H1 (cell line): ENCODE measurements around the gene ROR1. TPM values are rescaled to one million over a fixed set of nuclear protein-coding genes. Genes with fewer than 3 reads are reported as not detected.

ENCODE experiments used
- CTCF ChIA-PET: fragments of 300-600 bp; sonication (Branson Sonifier 250); formaldehyde crosslinking; loops from one replicate; lab custom pipeline; 2021; ENCODE audit not compliant: partially characterized antibody; lab: Charles Lee
- POLR2A ChIA-PET: fragments of 300-600 bp; sonication (Branson Sonifier 250); formaldehyde crosslinking; loops from one replicate; lab custom pipeline; 2021; ENCODE audit warnings: inconsistent platforms; ENCODE audit not compliant: partially characterized antibody; lab: Charles Lee
- DNase-seq, 2 experiments: peaks; one replicate each; pipeline versions ENCODE4 v3.0.0 to v3.0.0-alpha.2; 2010 to 2022; ENCODE audit warnings: low spot score in 2 of 2, low read depth in 1 of 2, mixed read lengths in 1 of 2
- FAIRE-seq: peaks from 2 replicates; lab custom pipeline; 2011; peaks lifted over from hg19 to GRCh38; lab: Jason Lieb, UNC
- H2AFZ ChIP-seq: 2 replicates; pipeline ENCODE4 v1.8.1; 2012; ENCODE audit warnings: low read length, inconsistent platforms
- H2AK5ac ChIP-seq: 2 replicates; pipeline ENCODE4 v1.6.1; 2013; ENCODE audit warnings: low read depth, low read length
- H2BK120ac ChIP-seq: replicated peaks from 2 replicates; pipeline ENCODE3; 2013; ENCODE audit warnings: low read depth, low read length, inconsistent platforms
- H2BK12ac ChIP-seq: 2 replicates; pipeline ENCODE4 v1.6.1; 2013; ENCODE audit warnings: low read depth, low read length
- H2BK15ac ChIP-seq: 2 replicates; pipeline ENCODE4 v1.6.1; 2013; ENCODE audit warnings: low read length
- H2BK20ac ChIP-seq: 2 replicates; pipeline ENCODE4 v1.6.1; 2013; ENCODE audit warnings: low read length
- H2BK5ac ChIP-seq: 2 replicates; pipeline ENCODE4 v1.6.1; 2013; ENCODE audit warnings: low read depth, low read length
- H3K14ac ChIP-seq: 2 replicates; pipeline ENCODE4 v1.6.1; 2013; ENCODE audit warnings: inconsistent platforms; ENCODE audit not compliant: insufficient read length
- H3K18ac ChIP-seq: 2 replicates; pipeline ENCODE4 v1.6.1; 2013; ENCODE audit warnings: low read length; ENCODE audit errors: extremely low read depth
- H3K23ac ChIP-seq: 2 replicates; pipeline ENCODE4 v1.6.1; 2013; ENCODE audit warnings: inconsistent platforms; ENCODE audit not compliant: insufficient read length
- H3K23me2 ChIP-seq: 2 replicates; pipeline ENCODE4 v1.6.1; 2013; ENCODE audit warnings: low read depth, low read length
- H3K27ac ChIP-seq: 2 replicates; pipeline ENCODE4 v1.6.1; 2011; ENCODE audit warnings: low read depth, low read length, inconsistent platforms
- H3K27me3 ChIP-seq, 4 experiments: replicated peaks in 1 of 4; 1 replicate in 1 of 4; 2 replicates in 3 of 4; pipeline versions ENCODE4 v1.6.1 to v1.8.1; 2011 to 2013; ENCODE audit warnings: low read length in 3 of 4, mild to moderate bottlenecking in 3 of 4, inconsistent platforms in 2 of 4, mixed read lengths in 2 of 4, moderate library complexity in 1 of 4; ENCODE audit not compliant: control insufficient read depth in 3 of 4, insufficient read depth in 3 of 4; ENCODE audit errors: extremely low read depth in 1 of 4
- H3K36me3 ChIP-seq, 4 experiments: 2 replicates each; pipeline versions ENCODE4 v1.6.1 to v1.8.1; 2011 to 2013; ENCODE audit warnings: mild to moderate bottlenecking in 4 of 4, low read length in 3 of 4, moderate library complexity in 2 of 4, control low read depth in 1 of 4, inconsistent platforms in 1 of 4; ENCODE audit not compliant: insufficient read depth in 4 of 4, control insufficient read depth in 2 of 4
- H3K4ac ChIP-seq: replicated peaks from 2 replicates; pipeline ENCODE3; 2013; ENCODE audit warnings: low read length, low read depth, mixed read lengths, inconsistent platforms; ENCODE audit not compliant: insufficient read length
- H3K4me1 ChIP-seq, 4 experiments: replicated peaks in 1 of 4; 1 replicate in 1 of 4; 2 replicates in 3 of 4; pipeline versions ENCODE4 v1.6.1 to v1.8.1; 2011 to 2013; ENCODE audit warnings: low read length in 3 of 4, inconsistent platforms in 2 of 4, mixed read lengths in 1 of 4; ENCODE audit not compliant: insufficient read depth in 4 of 4, control insufficient read depth in 3 of 4
- H3K4me2 ChIP-seq, 2 experiments: 2 replicates each; pipeline versions ENCODE4 v1.6.1 to v1.8.1; 2011 to 2013; ENCODE audit warnings: low read depth in 2 of 2, low read length in 2 of 2, control low read depth in 1 of 2, inconsistent platforms in 1 of 2, mild to moderate bottlenecking in 1 of 2; ENCODE audit not compliant: insufficient read depth in 1 of 2
- H3K4me3 ChIP-seq, 4 experiments: fragments of 200-600, 300-600 bp in 1 of 4; sonication (generic), shearing (Covaris generic), sonication (Bioruptor Twin) in 1 of 4; 2 replicates each; pipeline versions ENCODE4 v1.5.1 to v1.8.1; 2011 to 2016; ENCODE audit warnings: low read length in 4 of 4, low read depth in 3 of 4, control low read depth in 2 of 4, inconsistent platforms in 2 of 4, mild to moderate bottlenecking in 2 of 4, mixed read lengths in 1 of 4, moderate library complexity in 1 of 4; ENCODE audit not compliant: insufficient read depth in 2 of 4; ENCODE audit errors: extremely low read depth in 1 of 4
- H3K56ac ChIP-seq: replicated peaks from 2 replicates; pipeline ENCODE3; 2013; ENCODE audit warnings: low read depth, mild to moderate bottlenecking, mixed read lengths, low read length, inconsistent platforms; ENCODE audit not compliant: insufficient read length
- H3K79me1 ChIP-seq: 2 replicates; pipeline ENCODE4 v1.6.1; 2013; ENCODE audit warnings: low read depth, low read length, control low read depth
- H3K79me2 ChIP-seq, 2 experiments: 2 replicates each; pipeline versions ENCODE4 v1.6.1 to v1.8.1; 2012 to 2013; ENCODE audit warnings: low read length in 2 of 2, mild to moderate bottlenecking in 2 of 2, inconsistent platforms in 1 of 2; ENCODE audit not compliant: insufficient read depth in 2 of 2, control insufficient read depth in 1 of 2
- H3K9ac ChIP-seq, 4 experiments: replicated peaks in 1 of 4; 1 replicate in 1 of 4; 2 replicates in 3 of 4; pipeline versions ENCODE4 v1.6.1 to v1.8.1; 2011 to 2013; ENCODE audit warnings: low read depth in 3 of 4, low read length in 3 of 4, control low read depth in 2 of 4, mild to moderate bottlenecking in 2 of 4, moderate library complexity in 2 of 4, inconsistent platforms in 1 of 4; ENCODE audit errors: extremely low read depth in 1 of 4
- H3K9me3 ChIP-seq, 2 experiments: 2 replicates each; pipeline versions ENCODE4 v1.6.1 to v1.8.1; 2012 to 2013; ENCODE audit warnings: mild to moderate bottlenecking in 2 of 2, moderate library complexity in 2 of 2, control low read depth in 1 of 2, inconsistent platforms in 1 of 2, low read depth in 1 of 2, low read length in 1 of 2, mixed read lengths in 1 of 2; ENCODE audit not compliant: insufficient read depth in 2 of 2
- H4K20me1 ChIP-seq, 2 experiments: replicated peaks in 1 of 2; 2 replicates each; pipeline versions ENCODE3 to v1.8.1; 2011 to 2013; ENCODE audit warnings: inconsistent platforms in 2 of 2, low read length in 2 of 2, mild to moderate bottlenecking in 1 of 2; ENCODE audit not compliant: insufficient read depth in 2 of 2, control insufficient read depth in 1 of 2
- H4K5ac ChIP-seq: 2 replicates; pipeline ENCODE4 v1.6.1; 2013; ENCODE audit warnings: low read length, low read depth, mixed read lengths, inconsistent platforms; ENCODE audit not compliant: insufficient read length
- H4K8ac ChIP-seq: 2 replicates; pipeline ENCODE4 v1.8.0; 2013; ENCODE audit warnings: mild to moderate bottlenecking, moderate library complexity, low read length, inconsistent platforms; ENCODE audit not compliant: insufficient read depth; ENCODE audit errors: extremely low read depth
- H4K91ac ChIP-seq: replicated peaks from 2 replicates; pipeline ENCODE3; 2013; ENCODE audit warnings: low read length, mixed read lengths, inconsistent platforms; ENCODE audit not compliant: insufficient read length
- CTCF ChIP-seq, 3 experiments: IDR thresholded peaks; 1 replicate in 2 of 3; 2 replicates in 1 of 3; pipeline versions ENCODE4 v1.5.1 to v1.6.1; 2011; ENCODE audit warnings: low read length in 3 of 3, mild to moderate bottlenecking in 3 of 3, inconsistent platforms in 2 of 3, low read depth in 1 of 3, moderate library complexity in 1 of 3; ENCODE audit not compliant: insufficient read depth in 1 of 3; ENCODE audit errors: control extremely low read depth in 1 of 3
- RAD21 ChIP-seq, 2 experiments: IDR thresholded peaks in 1 of 2; conservative IDR thresholded peaks in 1 of 2; 2 replicates each; pipeline ENCODE4 v1.6.1; 2011; ENCODE audit warnings: low read depth in 2 of 2, low read length in 2 of 2, improper control_type of control experiment in 1 of 2, inconsistent platforms in 1 of 2, mild to moderate bottlenecking in 1 of 2, moderate library complexity in 1 of 2
- SIN3A ChIP-seq, 2 experiments: IDR thresholded peaks in 1 of 2; conservative IDR thresholded peaks in 1 of 2; 2 replicates each; pipeline ENCODE4 v1.6.1; 2011 to 2012; ENCODE audit warnings: low read length in 2 of 2, improper control_type of control experiment in 1 of 2, low read depth in 1 of 2, mild to moderate bottlenecking in 1 of 2
- SIRT6 ChIP-seq: IDR thresholded peaks from one replicate; pipeline ENCODE4 v1.7.1; 2012; ENCODE audit warnings: low read length, inconsistent platforms
- TBP ChIP-seq: IDR thresholded peaks from 2 replicates; pipeline ENCODE4 v1.6.1; 2011; ENCODE audit warnings: low read depth, low read length, improper control_type of control experiment
- WGBS, 2 experiments: shearing (Covaris generic) in 1 of 2; methylation state at CpG; one replicate each; pipeline versions ENCODE4 v1.1.6 to v1.1.7; 2013 to 2015; ENCODE audit warnings: low lambda C conversion rate in 2 of 2, mixed read lengths in 2 of 2, inconsistent platforms in 1 of 2, low coverage in 1 of 2, missing lambda C conversion rate in 1 of 2; ENCODE audit not compliant: insufficient replicate concordance in 2 of 2, insufficient coverage in 1 of 2, insufficient read length in 1 of 2; ENCODE audit errors: extremely low coverage in 1 of 2, missing lambda C conversion rate in 1 of 2; 5-methylcytosine and 5-hydroxymethylcytosine counted together
- polyA plus RNA-seq, 7 experiments: library from polyadenylated mRNA; depleted of rRNA in 3 of 7; stranded (reverse) in 5 of 7; unstranded in 2 of 7; fragments of >200 nt in 5 of 7; fragments of 200-250 nt in 2 of 7; gene quantifications; 1 replicate in 5 of 7; 2 replicates in 1 of 7; 4 replicates in 1 of 7; pipeline versions ENCODE4 v1.2.1 to v1.2.3, GENCODE V29; 2011 to 2013; ENCODE audit warnings: missing spikeins in 2 of 7, mixed read lengths in 2 of 7
- total RNA-seq: library from RNA; stranded (reverse); fragmentation: NEBNext Ultra II Directional; extraction: Animal tissue kit (Norgen Biotek cat#: 25700); gene quantifications from 2 replicates; pipeline ENCODE4 v1.2.1, GENCODE V29; 2021

ROR1 gene
- total and polyA plus RNA-seq, 2 of the 8 experiments (the other 6 are each of a cell fraction or from before 2014, with no cell fraction given), result 33.6 to 73.6 TPM

- Histone ChIP-seq H3K23ac (no peak overlapping the region), H4K91ac (no peak overlapping the region), H4K5ac (no peak overlapping the region), H2BK5ac (no peak overlapping the region), H2BK20ac (no peak overlapping the region)
- no peak for TF ChIP-seq TBP
- no peak for TF ChIP-seq CTCF (IDR thresholded peaks at IDR 0.05; ENCODE audit: control extremely low read depth in 1 of 3, insufficient read depth in 1 of 3, low read depth in 1 of 3, low read length in 3 of 3)
- no peak for TF ChIP-seq RAD21 (IDR thresholded peaks at IDR 0.05 in 1 of 2, conservative IDR thresholded peaks at IDR 0.05 in 1 of 2; ENCODE audit: low read depth in 2 of 2, low read length in 2 of 2)
- no peak for TF ChIP-seq SIN3A (conservative IDR thresholded peaks at IDR 0.05 in 1 of 2, IDR thresholded peaks at IDR 0.05 in 1 of 2; ENCODE audit: low read depth in 1 of 2, low read length in 2 of 2)
- no peak for TF ChIP-seq SIRT6
- TF ChIP-seq, all 59 proteins: peak for 0
- Histone ChIP-seq H3K23me2 (no peaks in the 10 kb centered on the region), H3K79me2 (peaks cover 0 to 94% of the 10 kb centered on the region in 2 experiments; a peak in 3 of 4 replicates), H3K56ac (no peak overlapping the region), H2BK120ac (no peak overlapping the region), H2AFZ (no peak overlapping the region), H3K36me3 (no peaks in the 10 kb centered on the region), H2BK15ac (no peak overlapping the region), H4K20me1 (peaks cover 1 to 5% of the 10 kb centered on the region in 2 experiments), H3K14ac (no peak overlapping the region), H2BK12ac (no peak overlapping the region), H3K79me1 (peaks cover 10% of the 10 kb centered on the region), H3K27me3 (no peaks in the 10 kb centered on the region), H2AK5ac (no peak overlapping the region), H3K4me2 (no peak overlapping the region), H3K9me3 (no peaks in the 10 kb centered on the region), H3K27ac (no peak overlapping the region), H3K18ac (no peak overlapping the region), H3K4me1 (peaks cover 3 to 15% (median 9%) of the 10 kb centered on the region in 4 experiments), H3K9ac (no peak overlapping the region), H4K8ac (no peak overlapping the region), H3K4ac (no peak overlapping the region), H3K4me3 (no peak overlapping the region)
- WGBS, 2 experiments, result 89% methylated on average over 1 of the region's 1 CpG; no CpG with 5 or more reads in 1 of the 2 experiments
- ChIA-PET POLR2A (no interaction called here), CTCF (interaction anchor here (0.9 to 1.2 kb wide), 3 partner anchors 10 to 248 kb away, joined by 3 to 4 read pairs (median 3); no protein-coding TSS in a partner anchor)
- FAIRE-seq (no peak), DNase-seq (no peak)
Measured at GRCh38 chr1:63945943-63946342, 172.1 kb downstream of the ROR1 start.
